ENCODE measurements around the gene ESYT1. TPM values are rescaled to one million over a fixed set of nuclear protein-coding genes. Genes with fewer than 3 reads are reported as not detected.

Gene ESYT1
- total RNA-seq, 1 experiment from 2014 or later = 140 TPM

DNA sequence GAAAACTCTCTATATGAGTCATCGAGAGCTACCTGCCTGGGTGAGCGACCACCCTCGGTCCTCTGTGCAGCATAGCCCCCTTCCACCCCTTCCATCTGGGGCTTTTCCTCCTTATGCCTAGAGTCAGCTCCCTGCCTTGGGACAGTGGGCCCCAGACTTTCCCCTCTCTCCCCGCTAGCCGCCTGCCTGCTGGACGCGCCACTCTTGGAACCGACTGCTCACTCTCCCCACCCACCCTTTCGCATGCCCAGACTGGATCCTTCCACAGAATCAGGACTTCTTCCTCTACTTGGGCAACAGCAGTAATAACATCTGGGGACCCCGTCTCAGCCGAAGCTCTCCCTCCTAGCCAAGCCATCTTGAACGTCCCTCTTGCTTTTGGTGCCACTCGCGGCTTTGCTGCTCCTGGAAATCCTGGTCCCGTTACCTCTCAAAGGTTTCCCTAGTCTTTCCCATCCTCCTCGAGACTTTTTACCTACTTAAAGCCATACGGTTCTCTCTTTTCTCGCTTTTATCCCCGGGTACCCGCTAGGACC lies 671 bp downstream of the ESYT1 start:
- peak; percentile 45 for DNase-seq (ENCODE audit: low read depth)

DNA sequence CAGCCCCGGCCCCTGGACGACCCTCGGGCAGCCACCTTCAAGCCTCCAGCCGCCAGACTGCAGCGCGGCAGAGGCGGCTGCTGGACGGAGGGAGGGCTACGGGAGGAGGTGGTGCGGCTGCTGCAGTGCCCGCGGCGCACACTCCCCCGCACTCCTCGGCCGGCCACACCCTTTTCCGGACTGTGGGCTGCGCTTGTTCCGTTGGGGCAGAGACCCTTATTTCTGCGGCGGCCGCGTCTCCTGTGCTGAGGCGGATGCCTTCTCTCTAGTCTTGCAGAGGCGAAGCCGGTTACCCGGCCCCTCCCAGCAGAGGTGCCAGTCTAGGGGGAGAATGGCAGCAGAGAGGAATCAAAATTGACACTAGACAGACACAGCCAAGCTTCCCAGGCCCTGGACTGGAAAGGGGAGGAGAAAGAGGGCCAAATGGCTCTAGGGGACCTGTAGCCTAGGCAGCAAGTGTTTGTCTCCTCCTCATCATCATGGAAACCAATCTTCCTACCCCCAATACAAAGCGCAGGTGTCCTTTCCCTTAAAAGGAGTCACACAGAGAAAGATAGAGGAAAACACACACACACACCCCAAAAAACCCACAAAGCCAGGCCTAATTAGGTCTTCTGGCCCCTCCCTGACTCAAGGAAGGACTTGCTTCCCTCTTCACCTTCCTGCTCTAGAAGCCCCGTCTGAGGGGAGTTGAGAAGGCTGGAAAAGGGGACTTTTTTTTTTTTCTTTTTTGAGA lies 1.3 kb downstream of the ESYT1 start:
- peak; percentile 71 for DNase-seq (ENCODE audit: low read depth)

DNA sequence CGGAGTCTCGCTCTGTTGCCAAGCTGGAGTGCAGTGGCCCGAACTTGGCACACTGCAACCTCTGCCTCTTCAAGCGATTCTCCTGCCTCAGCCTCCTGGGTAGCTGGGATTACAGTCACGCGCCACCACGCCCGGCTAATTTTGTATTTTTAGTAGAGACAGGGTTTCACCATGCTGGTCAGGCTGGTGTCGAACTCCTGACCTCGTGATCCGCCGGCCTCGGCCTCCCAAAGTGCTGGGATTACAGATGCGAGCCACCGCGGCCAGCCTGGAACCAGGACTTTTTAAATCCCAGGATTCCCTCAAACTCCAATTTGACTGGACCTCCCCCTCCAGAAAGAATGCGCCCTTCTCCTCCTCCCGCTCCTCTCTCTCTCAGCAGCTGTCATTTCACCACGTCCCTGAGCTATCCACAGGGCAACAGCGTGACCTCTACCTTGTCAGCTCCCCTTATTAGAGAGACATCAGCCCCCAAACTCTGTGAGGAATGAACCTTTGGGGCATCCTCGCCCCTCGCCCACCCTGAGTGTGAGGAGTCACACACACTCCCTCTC lies 2.0 kb downstream of the ESYT1 start:
- DNase-seq (ENCODE audit: low read depth) = no peak

DNA sequence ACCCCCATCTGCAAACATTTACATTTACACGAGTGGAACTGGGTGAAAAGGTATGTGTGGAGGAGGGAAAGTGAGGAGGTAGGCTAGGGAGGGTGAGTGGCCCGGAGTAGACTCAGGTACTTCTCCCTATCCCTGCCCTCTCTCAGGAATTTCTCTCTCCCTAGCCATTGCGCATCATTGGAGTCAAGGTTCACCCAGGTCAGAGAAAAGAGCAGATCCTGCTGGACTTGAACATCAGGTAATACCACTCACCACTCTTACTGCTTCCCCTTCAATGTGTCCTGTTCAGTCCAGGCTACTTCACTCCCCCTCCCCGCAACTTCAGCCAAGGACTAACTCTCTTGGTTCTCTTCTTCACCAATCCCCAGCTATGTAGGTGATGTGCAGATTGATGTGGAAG lies 2.8 kb downstream of the ESYT1 start:
- no peak for DNase-seq (ENCODE audit: low read depth)

DNA sequence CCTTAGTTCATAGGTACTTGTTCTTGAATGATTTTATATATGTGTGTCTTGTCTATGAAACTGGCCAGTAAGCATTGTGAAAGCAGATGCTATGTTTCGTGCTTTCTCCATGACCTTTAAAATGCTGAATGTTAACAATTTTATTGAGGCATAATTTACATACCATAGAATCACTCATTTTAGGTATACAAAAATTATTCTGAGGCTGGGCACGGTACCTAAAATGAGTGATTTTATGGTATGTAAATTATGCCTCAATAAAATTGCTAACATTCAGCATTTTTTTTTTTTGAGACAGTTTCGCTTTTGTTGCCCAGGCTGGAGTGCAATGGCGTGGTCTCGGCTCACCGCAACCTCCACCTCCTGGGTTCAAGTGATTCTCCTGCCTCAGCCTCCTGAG lies 6.8 kb downstream of the ESYT1 start:
- no peak for DNase-seq (ENCODE audit: low read depth)

DNA sequence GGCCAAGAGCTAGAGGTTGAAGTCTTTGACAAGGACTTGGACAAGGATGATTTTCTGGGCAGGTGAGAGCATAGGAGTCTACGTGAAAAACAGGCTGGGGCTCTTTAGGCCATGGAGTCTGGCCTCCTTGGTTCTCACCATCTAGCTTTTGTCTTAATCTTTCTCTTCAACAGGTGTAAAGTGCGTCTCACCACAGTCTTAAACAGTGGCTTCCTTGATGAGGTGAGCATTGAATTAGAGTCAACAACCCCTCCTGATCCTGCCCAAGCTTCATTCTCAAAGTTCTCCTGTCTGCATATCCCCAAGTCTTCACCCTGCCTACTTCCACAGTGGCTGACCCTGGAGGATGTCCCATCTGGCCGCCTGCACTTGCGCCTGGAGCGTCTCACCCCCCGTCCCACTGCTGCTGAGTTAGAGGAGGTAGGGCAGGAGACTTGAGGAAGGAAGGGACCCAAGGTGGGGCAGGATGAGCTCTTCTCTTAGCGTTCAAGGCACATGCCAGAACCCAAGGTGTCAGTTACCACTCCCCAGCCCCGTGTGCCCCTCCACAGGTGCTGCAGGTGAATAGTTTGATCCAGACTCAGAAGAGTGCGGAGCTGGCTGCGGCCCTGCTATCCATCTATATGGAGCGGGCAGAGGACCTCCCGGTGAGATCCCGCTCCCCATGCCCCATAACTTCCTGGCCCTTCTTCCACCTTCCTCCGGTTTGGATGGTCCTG lies 9.9 kb downstream of the ESYT1 start:
- no peak for DNase-seq (ENCODE audit: low read depth)

DNA sequence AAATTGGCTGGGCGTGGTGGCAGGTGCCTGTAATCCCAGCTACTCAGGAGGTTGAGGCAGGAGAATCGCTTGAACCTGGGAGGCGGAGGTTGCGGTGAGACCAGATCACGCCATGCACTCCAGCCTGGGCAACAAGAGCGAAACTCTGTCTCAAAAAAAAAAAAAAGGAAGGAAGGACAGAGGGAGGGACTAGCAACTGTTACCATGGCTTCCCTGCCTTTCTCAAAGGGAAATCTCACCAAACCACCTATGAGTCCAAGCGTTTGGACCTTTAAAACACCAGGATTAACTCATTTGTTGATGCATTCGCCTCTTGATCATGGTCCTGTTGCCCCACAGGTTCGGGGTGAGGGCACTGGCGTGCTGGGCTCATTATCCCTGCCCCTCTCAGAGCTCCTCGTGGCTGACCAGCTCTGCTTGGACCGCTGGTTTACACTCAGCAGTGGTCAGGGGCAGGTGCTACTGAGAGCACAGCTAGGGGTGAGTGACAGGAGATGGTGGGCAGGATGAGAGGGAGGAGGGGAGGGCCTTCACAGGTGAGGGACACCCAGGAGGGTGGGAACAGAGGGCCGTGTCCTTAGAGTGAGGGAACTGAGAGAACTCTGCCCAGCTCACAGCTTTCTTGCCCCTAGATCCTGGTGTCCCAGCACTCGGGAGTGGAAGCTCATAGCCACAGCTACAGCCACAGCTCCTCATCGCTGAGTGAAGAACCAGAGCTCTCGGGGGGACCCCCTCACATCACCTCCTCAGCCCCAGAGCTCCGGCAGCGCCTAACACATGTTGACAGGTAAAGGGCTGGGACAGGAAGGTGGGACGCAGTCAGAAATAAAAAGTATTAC lies 14.1 kb downstream of the ESYT1 start:
- no peak for DNase-seq (ENCODE audit: low read depth)

DNA sequence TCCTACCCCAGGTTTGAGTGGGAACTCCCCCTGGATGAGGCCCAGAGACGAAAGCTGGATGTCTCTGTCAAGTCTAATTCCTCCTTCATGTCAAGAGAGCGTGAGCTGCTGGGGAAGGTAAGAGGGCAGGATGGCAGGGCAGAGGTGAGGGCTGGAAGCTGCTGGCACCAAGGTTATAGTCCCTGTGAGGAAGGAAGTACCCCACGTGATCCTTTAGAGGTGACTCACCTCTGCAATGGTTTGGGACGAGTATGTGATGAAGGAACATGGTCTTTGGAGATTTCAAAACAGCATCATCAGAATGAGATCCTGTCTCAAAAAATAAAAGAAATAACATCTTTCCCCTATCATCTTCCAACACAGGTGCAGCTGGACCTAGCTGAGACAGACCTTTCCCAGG lies 15.2 kb downstream of the ESYT1 start:
- DNase-seq (ENCODE audit: low read depth) = no peak

DNA sequence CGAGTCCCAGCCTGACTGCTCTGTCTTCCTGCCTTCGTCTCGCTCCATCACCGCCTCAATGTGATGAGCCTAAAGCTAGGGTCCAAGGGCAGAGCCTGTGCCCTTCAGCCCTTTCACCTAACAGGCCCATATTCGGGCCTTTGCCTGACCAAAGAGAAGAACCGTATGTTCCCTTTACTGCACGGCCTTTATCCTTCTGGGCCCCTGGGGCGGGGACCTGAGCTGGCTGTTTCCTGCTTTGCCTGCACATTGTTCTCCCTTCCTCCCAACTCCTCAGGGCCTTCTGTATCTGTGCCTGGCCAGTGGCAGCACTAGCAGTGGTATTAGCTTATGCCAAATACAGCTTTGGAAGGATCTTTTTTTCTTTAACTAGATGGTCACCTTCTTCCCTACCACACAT lies 15.8 kb downstream of the ESYT1 start:
- DNase-seq (ENCODE audit: low read depth) = no peak

DNA sequence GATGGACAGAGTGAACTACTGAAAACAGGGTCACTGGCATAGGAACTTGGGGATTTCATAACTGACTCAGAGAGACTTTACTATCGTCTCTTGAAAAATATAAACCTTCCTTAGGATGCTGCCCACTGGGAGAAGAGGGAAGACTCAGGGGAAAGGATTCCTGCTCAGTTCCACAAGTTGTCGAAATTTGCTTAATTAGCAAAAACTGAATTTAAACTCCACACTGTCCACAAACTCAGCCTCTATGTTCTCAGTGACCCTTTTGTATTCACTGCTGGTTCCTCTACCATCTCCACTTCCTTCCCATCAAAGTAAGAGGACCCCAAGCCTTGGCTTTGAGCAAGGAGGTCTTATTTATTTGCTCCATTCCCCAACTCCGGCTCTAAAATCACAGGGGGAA lies 17.1 kb downstream of the ESYT1 start:
- DNase-seq (ENCODE audit: low read depth) = no peak

DNA sequence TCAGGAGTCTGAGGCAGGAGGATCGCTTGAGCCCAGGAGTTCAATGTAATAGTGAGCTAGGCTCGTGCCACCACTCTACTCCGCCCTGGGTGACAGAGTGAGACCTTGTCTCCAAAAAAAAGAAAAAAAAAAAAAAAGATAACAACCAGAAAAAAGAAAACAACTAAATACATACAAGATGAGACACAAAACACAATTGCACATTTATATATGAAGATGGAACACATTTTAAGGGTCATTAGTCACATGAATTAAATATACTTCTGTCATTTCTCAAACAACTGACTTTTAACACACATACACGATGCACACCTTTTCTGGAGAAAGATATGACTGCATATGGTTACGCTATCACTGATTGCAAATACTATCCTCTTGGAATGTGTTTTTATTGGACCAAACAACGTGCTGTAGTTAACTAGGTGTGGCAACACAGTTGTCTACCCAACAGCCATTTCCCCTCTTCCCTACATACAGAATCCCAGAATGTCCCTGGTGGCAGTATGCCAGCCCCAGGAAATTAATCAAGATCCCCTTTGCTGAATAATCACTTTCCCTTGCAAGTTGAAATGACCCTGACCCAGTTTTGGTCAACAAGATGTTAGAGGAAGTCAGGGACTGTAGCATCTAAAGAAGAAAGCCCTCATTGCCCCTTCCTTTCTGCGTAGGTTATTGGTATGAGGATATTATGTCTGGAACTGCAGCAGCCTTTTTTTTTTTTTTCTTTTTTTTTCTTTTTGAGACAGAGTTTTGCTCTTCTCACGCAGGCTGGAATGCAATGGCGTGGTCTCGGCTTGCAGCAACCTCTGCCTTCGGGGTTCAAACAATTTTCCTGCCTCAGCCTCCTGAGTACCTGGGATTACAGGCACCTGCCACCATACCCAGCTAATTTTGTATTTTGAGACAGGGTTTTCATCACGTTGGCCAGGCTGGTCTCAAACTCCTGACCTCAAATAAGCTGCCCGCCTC lies 18.7 kb downstream of the ESYT1 start:
- DNase-seq (ENCODE audit: low read depth) = no peak

DNA sequence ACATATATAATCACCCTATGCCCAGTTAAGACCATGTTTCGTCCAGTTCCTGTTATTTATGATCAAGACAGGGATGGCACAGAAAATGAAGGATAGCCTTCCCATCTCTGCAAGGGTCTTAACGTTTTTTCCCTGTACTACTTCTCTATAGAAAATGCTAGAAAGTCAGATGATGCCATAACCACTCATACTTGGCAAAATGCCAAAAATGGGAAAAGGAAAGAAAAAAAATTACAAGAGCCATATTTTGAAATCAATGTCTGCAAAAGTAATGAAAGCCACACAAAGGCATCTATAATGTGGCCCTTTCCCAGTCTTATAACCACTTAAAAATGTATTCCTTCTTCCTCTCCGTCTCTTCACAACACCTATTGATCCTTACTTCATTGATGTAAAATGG lies 22.5 kb downstream of the ESYT1 start:
- DNase-seq (ENCODE audit: low read depth) = no peak

DNA sequence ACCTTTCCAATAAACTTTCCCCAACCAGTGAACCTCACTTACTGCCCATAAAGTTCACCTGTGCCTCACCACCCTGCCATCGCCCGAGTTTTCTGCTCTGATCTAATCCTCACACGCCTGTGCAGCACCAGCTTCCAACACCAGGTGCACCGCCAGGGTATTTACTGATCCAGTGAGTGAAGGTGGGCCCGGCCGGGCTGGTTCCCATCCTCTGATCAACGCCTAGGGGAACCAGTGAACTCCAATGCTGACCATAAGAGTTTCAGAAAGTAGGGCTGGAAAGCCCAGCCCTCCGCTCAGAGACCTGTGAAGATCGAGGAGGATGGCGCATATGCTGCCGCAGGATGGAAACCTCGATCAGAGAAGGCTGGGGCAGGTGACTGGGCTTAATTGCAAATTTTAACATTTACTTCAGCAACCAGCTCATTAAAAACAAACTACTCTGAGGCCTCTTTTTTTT lies 23.6 kb downstream of the ESYT1 start:
- DNase-seq (ENCODE audit: low read depth) = no peak

DNA sequence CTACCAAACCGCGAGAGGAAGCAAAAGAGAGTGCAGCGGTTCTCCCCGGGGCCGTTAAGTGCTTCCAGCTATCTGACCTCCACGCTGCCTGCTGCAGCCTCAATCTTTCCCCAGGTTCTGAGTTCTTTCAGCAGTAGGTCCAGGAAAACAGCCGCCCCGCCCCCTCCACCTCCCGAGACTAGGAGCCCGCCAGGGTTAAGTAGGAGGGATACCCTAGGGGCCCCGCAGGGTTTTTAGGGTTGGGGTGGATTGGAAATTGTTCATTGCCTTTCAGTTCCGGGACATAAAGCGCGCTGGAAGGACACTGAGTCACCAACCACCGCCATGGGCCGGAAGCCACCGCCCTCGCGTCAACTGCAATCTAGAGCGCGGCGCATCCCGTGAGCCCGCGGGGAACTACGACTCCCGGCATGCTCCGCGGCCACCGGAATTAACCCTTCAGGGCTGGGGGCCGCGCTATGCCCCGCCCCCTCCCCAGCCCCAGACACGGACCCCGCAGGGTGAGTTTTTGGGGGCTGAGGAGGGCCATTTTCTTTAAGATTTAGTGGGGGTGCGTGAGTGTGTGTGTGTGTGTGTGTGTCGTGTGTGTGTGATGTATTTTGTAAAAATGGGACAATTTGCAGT lies 24.2 kb downstream of the ESYT1 start, which contains the start of gene MYL6B:
MYL6B (plus strand) TSS at position 456 of the 624 bp plus-strand sequence. CDS start 1,332 bp downstream, outside the sequence.
- peak; percentile 90 for DNase-seq (ENCODE audit: low read depth)

DNA sequence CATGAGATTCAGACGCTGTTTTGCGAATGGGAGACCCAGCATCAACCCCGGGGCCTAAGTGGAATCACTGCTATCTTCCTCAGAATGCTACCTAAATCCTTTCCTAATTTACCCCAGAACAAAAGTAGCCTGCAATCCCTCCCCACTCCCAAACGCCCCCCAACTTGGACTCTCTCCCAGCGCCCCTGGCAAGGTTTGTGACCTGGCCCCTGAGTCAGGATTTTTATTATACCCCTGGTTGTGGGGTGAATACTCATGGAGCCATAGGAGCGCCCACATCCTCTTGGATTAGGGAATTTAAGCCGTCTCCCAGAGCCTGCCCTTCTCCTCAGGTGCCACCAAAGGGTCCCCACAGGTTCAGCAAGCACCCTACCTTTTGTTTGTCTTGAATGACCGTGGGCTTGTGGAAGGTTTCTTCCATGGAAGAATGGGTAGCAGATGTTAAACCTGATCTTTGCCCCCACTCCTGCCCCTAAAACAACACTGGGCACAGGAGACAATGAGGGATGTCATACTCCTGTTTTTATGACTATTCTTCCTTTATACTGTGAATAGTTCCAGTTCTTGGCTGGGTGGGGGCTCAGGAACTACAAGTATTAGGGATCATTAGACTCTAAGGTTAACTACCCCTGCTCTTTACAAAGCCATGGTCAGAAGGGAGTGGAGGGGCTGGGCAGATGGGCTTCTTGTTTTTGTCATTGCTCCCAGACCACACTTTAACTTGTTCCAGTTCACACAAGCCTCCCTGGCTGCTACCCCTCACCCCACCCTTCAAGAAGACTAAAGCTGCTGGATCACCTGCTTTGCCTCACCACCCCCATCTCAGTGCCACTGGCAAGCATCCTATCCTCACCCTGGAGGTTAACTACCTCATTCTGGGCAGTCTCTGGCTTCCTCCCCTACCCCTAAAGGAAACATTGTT lies 24.9 kb downstream of the ESYT1 start:
- DNase-seq (ENCODE audit: low read depth) = no peak

DNA sequence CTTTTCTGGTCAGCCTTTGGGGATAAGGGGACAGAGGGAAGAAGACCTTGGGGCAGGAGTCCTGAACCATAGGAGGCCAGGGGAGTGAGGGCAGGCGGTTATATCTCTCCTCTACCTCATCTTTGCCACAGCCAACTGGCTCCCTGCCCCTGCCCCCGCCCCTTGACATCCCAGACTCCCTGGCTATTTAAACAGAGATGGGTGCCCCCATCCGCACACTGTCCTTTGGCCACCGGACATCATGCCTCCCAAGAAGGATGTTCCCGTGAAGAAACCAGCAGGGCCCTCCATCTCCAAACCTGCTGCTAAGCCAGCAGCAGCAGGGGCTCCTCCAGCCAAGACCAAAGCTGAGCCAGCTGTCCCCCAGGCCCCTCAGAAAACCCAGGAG lies 25.6 kb downstream of the ESYT1 start:
- no peak for DNase-seq (ENCODE audit: low read depth)

DNA sequence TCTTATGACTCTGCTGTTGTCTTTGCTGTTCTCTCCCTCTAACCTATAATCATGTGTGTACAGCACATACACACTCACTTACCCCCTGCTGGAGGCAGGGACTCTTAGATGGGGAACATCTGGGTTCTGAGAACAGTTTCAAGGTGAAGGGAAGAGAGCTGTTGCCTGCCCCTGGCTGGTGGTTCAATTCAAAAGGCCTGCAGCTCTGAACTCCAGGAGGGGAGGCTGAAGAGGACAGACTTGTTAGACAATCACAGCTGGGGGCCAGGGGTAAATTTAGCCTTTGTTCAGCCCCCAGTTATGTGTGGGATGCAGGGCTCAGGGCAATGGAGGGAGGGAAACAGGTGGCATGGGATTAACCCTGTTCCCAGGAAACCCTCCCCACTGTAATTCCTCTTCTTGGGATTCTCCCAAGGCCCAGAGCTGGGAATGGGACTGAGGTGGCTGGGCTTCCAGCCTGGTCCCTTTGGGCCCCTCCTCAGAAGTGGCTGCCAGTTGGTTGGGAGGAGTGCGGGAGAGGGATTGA lies 26.2 kb downstream of the ESYT1 start:
- DNase-seq (ENCODE audit: low read depth) = no peak

DNA sequence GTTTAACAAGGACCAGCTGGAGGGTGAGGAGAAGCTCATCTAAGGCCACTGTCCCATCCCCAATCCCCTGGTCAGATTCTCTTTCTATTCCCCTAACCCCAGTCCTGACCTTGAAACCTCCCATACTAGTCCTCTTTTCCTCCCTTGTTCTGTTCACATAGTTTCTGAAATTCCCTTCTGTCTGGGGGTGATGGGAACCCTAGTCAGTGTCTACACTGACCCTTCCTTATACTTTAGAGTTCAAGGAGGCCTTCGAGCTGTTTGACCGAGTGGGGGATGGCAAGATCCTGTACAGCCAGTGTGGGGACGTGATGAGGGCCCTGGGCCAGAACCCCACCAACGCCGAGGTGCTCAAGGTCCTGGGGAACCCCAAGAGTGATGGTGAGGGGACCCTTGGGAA lies 26.8 kb downstream of the ESYT1 start:
- no peak for DNase-seq (ENCODE audit: low read depth)

Data from HT1080 (cell line).